Fibroblast of pulmonary artery (primary cell): Measurements from ENCODE around the gene SMARCB1.

Experiments
- DNase-seq: peaks from one replicate; pipeline ENCODE4 v3.0.0-alpha.2; 2010; ENCODE audit warnings: low read depth
- H3K4me3 ChIP-seq: replicated peaks from 2 replicates; pipeline ENCODE4 v1.5.1; 2011; ENCODE audit warnings: low read depth, mild to moderate bottlenecking, control low read depth, low read length, moderate library complexity
- TF ChIP-seq, protein P1 (sequence below): IDR thresholded peaks from 2 replicates; pipeline ENCODE4 v1.5.1; 2011; ENCODE audit warnings: mild to moderate bottlenecking, control low read depth, low read length, inconsistent platforms; ENCODE audit errors: missing control alignments

SMARCB1 gene

DNA sequence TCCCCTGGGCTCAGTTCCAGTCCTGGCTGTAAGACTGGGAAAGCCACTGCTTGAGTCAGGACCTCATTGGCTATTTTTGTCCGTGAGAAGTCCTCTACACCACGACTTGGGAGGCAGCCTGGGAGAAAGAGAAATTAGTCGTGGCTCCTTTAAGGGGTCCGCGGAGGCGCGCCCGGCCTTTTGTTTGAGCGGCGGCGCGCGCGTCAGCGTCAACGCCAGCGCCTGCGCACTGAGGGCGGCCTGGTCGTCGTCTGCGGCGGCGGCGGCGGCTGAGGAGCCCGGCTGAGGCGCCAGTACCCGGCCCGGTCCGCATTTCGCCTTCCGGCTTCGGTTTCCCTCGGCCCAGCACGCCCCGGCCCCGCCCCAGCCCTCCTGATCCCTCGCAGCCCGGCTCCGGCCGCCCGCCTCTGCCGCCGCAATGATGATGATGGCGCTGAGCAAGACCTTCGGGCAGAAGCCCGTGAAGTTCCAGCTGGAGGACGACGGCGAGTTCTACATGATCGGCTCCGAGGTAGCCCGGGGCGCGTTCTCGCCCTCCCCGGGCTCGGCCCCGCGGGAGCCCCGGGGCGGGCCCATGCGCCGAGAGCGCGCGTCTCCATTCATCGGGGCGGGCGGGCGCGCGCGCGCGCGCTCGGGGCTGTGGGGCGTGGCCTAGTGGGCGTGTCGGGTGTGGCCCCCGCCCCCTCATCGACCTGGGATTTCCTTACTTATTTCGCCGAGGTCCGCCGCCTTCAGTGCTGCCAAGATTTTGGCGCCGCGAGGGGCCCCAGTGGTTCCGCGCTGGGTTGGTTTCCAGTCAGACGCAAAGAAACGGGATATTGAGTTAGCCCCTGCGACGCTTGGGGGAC is at the start of gene SMARCB1:
Gene SMARCB1, plus strand, starts transcription at position 215 of the 848 bp plus-strand sequence. Its CDS starts 204 bp downstream, at position 419.
- peak; percentile 91 for DNase-seq
- H3K4me3 ChIP-seq = peak within 1 kb of the TSS; percentile 86
- TF ChIP-seq, protein P1, sequence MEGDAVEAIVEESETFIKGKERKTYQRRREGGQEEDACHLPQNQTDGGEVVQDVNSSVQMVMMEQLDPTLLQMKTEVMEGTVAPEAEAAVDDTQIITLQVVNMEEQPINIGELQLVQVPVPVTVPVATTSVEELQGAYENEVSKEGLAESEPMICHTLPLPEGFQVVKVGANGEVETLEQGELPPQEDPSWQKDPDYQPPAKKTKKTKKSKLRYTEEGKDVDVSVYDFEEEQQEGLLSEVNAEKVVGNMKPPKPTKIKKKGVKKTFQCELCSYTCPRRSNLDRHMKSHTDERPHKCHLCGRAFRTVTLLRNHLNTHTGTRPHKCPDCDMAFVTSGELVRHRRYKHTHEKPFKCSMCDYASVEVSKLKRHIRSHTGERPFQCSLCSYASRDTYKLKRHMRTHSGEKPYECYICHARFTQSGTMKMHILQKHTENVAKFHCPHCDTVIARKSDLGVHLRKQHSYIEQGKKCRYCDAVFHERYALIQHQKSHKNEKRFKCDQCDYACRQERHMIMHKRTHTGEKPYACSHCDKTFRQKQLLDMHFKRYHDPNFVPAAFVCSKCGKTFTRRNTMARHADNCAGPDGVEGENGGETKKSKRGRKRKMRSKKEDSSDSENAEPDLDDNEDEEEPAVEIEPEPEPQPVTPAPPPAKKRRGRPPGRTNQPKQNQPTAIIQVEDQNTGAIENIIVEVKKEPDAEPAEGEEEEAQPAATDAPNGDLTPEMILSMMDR = no peak

DNA sequence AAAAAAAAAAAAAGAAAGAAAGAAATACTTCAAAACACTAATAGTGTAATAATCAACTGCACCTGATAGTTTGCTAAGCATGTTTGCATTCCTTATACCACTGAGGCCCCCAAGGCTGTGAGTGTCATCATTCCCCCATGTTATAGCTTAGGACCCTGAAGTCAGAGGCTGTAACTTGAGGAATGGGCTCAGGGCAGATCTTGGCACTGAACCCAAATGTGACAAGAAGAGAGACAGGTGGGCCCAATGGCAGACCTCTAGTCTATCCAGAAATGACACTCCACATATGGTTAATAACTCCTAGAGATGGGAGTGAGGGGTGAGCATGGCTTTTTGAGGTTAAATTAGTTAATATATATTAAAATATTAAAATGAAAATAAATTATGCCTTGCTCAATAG is 49.1 kb upstream of the SMARCB1 start:
- TF ChIP-seq, protein P1 = no peak
- H3K4me3 ChIP-seq = no peak overlapping the region
- no peak for DNase-seq

DNA sequence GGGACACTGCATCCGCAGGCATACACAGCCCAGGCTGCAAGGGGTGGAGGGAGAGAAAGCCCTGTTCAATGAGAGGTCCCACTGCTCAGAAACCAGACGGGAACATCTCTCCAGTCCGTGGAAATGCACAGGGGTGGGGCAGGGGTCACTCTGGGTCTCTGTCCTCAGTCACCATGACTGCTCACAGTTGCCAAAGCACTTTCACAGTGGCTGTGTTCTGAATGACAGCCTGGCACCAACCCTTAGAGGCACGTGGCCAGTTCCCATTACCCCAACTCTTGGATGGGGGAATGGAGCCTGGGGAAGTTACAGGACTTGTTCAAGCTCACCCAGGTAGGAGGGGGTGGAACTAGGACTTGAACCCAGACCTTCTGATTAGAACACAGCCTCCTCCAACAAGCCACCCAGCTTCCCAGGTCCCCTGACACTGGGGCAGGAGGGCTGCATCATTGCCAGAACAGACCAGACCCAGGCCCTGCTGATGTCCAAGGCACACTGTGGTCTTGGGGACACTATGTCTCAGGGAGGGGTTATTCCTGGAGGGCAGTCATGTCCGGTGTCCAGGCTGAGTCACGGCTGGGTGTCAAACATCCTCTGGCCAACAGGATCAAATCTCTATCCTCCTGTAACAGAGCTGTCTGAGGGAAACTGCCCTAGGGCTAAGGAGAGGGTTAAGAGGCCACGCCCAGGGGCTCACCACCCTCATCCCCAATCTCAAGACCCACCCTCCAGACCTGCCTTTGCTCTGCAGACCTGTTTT is 44.1 kb upstream of the SMARCB1 start:
- H3K4me3 ChIP-seq = no peak overlapping the region
- TF ChIP-seq, protein P1 = no peak
- DNase-seq = no peak

DNA sequence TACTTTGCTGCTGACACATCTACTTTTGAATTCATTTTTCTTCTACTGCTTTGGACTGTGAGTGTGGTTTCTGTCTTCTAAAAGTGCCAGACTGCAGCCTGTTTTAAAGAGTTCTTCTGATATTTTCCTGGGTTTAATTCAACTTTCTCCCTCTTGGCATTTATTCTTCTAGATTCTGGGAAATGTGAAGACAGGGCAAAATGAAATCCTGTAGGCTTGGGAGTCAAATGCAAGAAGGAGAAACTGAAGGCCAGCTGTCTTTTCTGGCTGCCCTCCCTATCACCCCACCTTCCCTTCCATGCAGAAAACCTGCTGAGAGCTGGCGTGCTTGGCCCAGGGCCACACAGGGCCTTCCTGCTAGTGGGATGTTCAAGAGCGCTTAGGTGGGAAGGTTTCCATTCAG is 43.5 kb upstream of the SMARCB1 start:
- no peak for DNase-seq
- TF ChIP-seq, protein P1 = no peak
- no peak overlapping the region for H3K4me3 ChIP-seq

DNA sequence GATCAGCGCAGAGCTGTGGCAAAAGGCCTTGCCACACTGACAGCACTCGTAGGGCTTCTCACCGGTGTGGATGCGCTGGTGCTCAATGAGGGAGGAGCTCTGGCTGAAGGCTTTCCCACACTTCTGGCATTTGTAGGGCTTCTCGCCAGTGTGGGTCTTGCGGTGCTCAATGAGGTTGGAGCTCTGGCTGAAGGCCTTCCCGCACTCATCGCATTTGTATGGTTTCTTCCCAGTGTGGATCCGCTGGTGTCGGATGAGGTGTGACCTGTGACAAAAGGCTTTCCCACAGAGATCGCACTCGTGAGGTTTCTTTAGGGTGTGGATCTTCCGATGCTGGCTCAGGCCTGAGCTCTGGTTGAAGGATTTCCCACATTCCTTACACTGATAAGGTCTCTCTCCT is 42.8 kb upstream of the SMARCB1 start:
- no peak overlapping the region for H3K4me3 ChIP-seq
- TF ChIP-seq, protein P1 = no peak
- no peak for DNase-seq

DNA sequence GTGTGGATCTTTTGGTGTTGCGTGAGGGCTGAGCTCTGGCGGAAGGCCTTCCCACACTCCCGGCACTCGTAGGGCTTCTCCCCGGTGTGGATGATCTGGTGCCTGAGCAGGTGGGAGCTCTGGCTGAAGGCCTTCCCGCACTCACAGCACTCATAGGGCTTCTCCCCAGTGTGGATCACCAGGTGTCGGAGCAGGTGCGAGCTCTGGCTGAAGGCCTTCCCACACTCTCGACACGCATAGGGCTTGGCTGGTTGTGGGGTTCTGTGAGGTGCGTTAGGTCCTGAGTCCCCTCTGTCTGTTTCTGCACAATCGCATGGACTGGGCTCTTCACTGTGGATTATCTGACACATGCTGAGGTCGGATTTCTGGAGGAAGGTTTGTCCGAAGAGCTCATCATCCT is 42.3 kb upstream of the SMARCB1 start:
- H3K4me3 ChIP-seq = no peak overlapping the region
- no peak for DNase-seq
- TF ChIP-seq, protein P1 = no peak
